GM21526 (cell line): ENCODE data around the gene PDGFD.

Experiments used
- ATAC-seq: cut with Tn5 transposase; IDR thresholded peaks from one replicate; pipeline ENCODE4 v1.9.1; 2021; ENCODE audit warnings: moderate library complexity; ENCODE audit not compliant: unreplicated experiment, low FRiP score

The PDGFD gene

DNA sequence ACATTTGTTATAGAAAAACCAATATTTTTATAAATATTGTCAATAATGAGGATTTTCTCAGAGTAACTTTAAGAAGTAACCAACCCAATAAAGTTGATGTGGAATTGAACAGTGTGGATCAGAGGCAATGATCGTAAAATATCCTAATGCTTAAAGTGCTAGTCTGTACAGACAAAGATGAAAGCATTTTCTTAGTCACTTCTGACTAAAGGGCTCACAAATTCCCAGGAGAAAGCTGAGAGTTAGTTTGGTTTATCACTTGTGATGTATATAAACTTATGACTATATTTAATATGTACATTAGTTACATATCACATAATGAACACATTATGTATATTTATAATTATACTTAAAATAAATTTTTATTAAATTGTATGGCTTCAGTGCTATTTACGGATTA is 152.9 kb downstream of the PDGFD start:
- ATAC-seq, result no peak

DNA sequence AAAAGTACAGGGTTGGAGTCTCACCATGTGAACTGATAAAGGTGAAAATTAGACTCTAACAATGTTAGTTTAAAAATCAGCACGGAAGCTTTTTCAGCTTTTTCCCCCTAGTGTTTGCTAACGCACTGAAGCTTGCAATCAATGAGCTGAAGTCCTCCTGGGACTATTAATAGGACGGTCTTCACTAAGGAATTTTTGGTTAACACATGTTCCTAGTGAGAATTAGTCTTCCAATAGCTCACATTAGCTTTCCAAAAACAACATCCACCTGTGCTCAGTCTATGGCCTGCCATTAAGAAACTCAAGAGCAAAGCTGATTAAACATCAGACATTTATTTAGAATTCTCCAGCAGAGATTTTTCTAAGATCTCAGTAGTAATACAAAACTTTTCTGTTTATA is 154.2 kb downstream of the PDGFD start:
- no peak for ATAC-seq

DNA sequence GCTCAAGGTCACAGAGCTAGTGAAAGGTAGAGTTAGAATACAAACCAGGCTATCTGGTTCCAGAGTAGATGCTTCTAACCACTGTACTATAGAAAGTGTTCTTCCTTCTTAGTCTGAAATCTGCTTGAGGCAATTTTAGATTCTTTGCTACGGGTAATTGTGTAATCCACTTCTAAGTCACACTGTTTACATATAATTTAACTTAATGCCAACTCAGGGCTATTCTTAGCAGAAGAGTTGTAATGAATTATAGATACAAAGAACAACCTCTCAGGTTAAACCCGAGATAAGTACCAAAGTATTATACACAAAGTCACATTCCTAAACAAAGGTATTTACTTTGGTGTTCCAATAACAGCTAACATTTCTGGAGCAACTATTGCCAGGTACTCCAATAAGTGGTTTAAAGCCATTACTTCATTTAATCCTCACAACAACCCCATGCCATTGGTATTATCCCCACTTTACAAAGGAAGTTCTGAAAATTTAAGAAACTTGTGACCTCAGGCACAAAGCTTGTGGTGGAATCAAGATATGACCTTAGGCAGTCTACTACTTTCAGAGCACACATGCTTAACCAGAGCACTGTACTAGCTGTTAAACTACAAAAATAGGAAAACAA is 158.6 kb downstream of the PDGFD start:
- no peak for ATAC-seq

DNA sequence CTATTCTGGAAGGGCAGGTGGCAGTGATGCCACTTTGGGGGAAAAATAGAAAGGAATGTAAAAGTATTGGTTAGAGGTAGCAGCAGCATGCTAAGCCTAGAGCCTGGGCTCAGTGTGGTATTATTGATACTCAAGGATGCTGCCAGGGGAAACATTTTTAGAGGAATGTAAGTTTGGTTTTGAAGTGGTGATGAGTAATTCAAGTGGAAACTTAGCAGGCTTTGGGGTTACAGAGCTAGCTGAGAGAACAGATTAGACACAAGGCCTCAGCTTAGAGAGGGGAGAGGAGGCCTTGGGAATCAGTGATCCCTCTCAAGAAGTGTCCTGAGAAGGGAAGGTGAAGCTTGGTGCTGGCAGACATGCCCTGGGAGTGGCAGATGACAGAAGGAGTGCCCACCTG is 160.5 kb downstream of the PDGFD start:
- no peak for ATAC-seq

DNA sequence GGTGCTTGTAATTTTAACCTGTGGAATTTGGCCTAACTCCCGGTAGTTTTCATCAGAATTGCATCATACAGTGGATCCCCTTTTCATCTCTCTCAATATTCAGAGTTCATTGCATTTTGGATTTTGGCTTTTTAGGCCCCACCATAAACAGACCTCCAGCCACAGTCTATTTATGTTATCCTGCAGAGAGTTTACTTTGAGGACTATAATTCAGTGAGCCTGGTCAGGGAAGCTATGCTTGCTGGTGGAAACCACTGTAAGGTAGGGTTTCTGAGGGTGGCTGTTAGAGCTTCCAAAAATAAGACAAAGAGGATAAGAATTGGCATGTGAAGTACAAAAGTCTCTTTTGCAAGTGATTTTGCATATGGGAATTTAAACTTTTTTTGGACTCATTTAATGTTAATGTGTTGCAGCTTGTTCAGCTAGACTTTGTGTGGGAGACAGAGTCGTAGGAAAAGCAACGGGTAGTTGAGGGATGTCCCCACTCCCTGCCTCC is 162.3 kb downstream of the PDGFD start:
- no peak for ATAC-seq

DNA sequence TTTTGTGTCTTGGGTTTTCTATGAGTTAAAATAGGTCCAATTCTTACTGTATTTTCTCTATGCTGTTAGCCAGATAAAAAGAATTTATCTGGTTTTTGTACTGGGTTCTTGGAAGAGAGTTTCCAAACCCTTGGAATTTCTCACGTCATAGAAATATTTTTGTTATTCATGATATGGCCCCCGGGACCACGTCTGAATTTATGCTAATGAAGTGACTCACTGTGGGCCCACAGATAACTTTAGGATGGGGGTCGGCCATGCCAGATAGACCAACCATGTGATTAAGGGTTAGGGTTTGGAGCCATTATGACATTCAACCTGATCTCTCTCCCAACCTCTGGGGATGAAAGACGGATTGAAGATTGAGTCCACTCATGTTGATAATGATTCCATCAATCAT is 163.1 kb downstream of the PDGFD start:
- no peak for ATAC-seq

DNA sequence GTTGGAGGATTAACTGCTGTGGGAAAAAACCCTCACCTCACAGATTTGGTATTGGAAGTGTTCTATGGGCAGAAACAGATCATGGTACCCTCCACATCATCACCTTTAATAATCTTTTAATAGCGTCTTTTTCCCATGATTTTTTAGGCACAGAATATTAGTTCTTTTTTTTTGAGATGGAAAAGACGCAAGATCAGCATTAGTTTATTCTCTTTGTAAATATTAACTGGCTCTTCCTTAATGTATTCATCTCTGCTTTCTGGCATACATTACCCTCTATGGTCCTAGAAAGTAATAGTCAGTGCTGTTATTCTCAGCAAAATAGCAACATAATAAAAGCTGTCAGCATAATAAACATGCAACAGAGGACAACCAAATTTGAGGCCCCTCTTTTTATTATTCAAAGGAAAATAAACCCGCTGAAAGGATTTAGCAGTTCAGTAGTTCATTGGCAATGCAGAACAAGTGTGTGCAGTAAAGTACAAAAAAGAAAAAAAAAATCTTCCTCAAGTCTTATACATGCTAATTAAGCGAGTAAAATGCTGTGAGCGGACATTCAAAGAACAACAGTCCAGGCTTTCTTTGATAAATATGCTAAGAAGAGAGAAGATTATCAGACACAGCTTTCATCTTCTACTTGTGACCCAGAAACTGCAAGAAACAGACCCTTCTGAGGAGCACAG is 165.0 kb downstream of the PDGFD start:
- ATAC-seq, result no peak

DNA sequence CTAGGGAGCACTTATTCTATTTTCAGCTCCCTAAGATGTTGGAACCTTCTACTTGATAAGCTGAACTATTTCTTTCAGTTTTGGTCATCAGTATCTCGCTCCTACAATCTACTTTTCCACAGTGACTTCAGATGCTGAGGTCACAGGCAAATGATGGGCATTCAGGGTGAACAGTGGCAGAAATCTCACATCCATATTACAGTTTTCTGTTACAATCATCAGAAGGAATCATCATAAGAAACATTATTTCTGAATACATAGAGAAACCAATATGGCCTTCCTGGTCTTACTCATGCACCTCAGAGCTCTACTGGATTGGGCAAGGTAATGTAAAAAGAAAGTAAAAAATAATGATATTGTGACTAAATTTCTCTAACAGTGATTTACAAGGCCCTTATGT is 166.9 kb downstream of the PDGFD start:
- no peak for ATAC-seq

DNA sequence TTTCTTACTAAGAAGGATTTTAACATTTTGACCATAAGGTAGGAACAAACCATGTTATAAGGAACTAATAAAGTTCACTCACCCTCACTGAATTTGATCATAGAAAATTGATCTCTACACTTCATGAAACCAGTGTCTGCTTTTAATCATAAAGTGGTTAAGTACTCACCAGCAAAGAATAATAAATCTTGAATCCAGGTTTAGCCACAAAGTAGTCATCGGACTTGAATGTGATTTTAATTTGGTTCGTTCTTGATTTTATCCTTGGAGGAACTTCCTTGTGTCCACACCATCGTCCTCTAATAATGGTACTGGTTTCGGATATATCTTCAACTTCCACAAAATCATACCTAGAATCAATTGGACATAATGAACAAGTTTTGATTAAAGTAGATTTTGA is 168.1 kb downstream of the PDGFD start:
- ATAC-seq, result no peak

DNA sequence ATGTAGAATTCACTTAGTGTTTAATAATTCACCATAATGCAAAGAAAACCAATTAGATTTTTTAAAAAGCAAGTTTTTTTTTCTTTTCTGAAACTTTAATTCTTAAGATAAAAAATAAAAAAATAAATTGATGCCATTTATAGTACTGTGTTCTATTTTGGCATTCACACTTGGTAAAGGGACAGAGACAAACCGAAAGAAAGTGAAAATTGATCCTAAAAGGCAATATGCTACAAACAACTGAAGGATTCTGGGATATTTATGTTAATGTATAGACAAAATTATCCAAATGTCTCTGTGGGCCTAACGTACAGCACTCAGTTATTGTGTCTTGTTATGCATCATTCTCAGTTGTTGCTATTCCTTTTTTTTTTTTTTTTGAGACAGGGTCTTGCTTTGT is 169.4 kb downstream of the PDGFD start:
- no peak for ATAC-seq

DNA sequence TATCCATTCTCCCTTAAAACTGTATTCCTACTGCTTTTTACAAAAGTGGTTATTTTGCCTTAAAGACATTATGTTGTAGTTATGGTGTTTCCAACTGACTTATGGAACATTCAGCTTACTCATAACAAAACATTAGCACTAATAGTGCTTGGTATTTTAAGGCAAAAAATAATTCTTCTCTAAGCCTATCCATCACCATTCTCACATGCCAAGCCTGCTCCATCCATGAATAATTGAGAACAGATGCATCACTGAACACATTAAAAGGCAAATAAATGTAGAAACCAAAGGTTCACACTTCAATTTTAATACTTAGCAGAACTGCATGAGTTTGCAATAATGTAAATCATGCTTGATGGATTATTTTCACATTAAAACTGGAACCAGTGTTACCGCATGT is 169.9 kb downstream of the PDGFD start:
- no peak for ATAC-seq

DNA sequence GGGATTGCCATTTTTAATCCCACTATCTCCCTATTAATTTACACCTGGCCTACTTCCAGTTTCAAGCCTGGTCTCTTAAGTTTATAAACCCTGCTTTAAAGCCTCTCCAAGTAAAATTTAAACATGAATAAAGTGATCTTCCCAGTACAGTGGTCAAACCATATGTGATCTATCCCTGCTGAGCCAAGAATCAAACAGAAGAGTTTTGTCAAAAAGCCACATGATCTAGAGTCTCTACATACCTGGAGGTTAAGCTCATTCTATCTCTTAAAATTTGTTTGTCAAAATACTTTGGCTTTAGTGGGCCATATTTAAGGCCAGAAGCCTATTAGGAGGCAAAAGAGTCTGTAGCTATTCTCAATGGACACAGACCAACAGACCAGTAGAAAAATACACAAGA is 170.4 kb downstream of the PDGFD start:
- ATAC-seq, result no peak

DNA sequence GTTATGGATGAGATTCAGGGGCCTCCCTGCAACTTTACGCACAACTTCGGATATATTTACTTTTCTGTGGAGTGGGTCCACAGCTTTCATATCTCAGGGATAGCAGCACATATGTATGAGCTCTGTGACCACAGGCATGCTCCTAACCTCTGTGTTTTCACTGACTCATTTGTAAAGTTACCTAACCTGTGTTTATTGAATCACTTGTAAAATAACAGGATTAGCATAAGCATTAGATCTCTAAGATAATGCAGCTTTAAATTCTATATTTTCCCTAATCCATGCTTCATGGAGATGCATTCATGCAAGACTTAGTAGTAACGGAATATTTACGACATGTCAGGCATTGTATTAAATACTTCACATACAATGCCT is 175.4 kb downstream of the PDGFD start:
- ATAC-seq, result no peak

DNA sequence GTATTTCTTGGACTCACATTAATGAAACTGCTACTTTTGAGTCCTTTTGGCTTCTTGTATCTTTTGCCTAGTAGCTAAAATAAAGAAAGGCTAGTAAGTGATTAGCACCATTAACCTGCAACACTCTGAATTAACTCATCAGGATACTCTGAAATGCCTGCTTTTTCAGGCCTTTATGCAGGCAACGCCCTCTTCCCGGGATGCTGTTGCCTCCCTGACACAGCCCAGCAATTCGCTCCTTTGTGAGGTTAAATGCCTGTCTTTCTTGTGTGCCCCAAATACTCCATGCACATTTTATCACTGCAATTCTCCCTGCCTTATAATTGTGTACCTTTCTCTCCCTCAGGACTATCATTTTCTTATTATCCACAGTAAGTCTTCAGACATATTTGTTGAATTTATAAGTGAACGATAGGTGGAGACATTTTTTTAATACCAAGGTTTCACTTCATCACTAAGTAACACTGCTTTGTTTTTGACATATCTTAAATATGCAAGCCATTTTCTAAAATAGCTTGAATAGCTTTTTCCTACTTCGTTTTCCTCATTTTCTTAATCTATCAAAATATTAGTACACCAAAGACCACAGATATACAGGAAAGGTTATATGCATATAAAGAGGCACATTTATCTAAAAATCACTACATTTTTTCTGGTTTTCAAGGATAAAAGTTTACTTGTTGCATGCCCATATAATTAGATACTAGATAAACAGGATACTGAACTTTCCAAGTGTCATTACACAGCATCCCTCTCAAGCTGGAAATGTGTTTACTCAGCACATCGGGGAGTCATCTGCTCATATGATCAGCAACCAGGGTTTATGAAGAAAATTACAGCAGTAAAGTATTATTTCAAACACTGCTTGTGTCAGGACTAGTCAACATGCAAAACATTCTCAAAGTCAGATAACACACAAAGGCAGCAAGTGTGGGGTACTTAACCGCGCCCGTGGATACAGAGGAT is 176.0 kb downstream of the PDGFD start:
- ATAC-seq, result no peak

DNA sequence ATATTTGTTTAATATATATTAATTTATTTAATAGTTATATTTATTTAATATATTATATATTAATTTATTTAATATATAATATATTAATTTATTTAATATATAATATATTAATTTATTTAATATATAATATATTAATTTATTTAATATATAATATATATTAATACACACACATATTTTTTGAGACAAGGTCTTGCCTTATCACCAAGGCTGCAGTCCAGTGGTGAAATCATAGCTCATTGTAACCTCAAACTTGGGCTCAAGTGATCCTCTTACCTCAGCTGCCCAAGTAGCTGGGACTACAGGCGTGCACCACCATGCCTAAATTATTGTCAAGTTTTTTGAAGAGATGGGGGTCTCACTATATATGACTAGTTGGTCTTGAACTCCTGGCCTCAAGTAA is 178.9 kb downstream of the PDGFD start:
- no peak for ATAC-seq

DNA sequence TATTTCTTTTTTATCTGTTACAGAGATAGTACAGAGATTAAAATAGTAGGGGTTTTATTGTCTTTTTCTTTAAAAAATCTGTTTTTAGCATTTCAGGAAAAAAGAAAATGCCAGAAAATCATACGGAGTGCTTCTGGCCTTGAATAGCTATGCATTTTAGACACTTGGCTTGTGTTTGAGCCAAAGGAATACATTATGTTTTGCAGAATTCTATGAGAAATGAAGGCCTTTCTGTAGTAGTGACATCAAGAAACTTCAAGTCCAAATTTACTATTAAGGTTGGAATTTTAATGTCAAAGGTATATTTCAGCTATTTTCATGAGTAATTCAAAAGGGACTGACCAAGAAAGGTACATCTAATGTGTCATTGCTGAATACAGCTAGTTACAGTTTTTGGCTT is 183.8 kb downstream of the PDGFD start:
- ATAC-seq, result no peak

DNA sequence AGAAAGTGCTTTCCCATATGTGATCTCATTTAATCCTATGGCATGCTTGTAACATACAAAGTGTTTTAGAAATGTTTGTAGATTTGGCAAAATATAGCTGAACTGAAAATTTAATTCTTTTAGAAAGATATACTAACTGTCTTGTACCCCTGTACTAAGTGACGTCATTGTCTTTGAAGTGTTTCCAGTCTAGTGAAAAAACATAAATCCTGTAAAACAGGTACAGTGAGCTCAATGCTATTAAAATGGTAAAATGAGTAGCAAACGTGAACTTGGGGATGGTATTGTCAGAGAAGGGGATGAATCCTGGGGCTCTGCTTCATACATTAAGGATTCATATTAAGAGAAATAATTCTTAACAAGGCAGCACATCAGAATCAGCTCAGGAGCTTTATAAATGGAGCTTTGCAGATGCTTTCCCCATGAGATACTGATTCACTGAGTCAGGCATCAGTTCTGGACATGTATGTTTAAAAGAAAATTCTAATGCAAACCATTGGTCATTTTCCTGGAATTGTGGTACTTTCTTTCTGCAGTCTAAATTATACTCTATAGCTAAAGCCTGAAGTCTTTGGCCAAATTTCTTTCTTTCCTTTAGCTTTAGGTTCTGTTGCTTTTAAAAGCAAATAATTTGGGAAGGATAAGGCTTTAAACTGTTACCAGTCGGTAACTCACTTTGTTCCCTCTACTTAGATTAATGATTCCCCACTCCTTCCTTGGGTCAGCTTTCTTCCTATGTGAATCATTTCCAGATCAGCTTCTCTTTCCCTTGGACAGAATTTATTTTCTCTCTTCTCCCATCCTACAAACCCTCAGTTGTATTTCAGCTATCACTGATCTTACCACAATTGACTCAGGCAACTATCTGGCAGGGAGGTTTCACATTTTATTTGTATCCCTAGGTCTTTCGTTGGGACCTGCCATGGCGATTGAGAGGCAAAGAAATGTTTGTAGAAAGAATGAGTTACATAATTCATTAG is 185.0 kb downstream of the PDGFD start:
- no peak for ATAC-seq

DNA sequence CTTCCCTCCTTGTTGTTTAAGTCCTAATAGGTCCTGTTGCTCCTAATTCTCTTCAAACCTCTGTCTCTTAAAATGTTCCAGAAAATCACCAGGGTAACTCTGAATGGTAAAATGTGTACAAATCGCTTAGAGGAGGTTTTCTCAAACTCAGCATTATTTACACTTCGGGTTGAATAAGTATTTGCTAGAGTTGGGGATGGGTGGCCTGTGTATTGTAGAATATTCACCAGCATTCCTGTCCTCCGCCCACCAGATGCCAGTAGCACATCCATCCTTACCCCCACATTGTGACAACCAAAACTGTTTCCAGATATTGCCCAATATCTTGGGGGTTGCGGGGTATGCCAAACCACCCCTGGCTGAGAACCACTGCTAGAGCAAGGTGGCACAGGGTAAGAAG is 191.9 kb downstream of the PDGFD start:
- ATAC-seq, result no peak

DNA sequence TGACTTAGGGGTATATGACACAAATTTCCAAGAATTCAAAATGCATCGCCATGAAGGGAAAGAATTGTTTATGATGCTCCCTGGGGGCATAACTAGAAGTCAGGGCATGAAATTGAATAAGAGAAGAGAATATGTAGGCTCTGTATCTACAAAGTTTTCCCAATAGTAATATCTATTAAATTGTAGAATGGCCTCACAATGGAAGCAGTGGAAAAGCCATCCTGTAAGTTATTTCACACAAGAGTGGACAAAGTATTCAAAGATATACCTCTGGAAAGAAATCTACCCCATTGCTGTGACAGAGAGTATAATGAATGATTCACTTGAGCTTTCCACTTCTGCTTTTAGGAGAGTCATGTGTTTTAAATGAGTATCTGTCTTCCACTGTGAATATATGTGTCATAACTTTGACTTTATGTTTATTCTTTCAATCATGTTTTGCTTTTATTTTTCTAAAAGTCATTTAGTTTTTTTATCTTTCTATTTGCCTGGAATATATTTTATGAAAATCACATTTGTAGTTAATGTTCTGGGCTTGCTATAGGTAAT is 193.2 kb downstream of the PDGFD start:
- peak; percentile 80 for ATAC-seq

DNA sequence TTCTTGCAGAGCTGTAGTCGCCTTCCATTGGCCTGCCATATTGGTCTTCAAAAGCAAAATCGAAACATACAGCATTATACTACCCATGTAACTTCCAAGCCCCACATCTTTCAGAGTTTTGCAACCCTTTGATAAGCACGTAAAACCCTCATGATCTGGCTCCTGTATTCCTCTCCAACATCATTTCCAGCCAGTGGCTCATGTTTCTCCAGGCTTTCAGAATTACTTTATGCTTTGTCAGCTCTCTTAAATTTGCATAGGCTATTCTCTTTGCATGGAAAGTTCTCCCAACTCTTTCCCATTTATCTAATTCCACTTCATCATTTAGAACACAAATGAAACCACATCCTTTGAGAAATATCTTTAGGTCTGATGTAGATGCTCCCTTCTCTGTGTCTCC is 195.3 kb downstream of the PDGFD start:
- ATAC-seq, result no peak
